Mesenchymal stem cell (in vitro differentiated cells and primary cell): Measurements from ENCODE around the gene SYNGR3.
A peak's percentile ranks its signal among the peaks of the same experiment; 100 is the strongest.

ENCODE experiments used
- DNase-seq: peaks from one replicate; pipeline ENCODE4 v3.0.0-alpha.2; 2013
- H2AFZ ChIP-seq: one replicate; pipeline ENCODE4 v1.6.1; 2013; ENCODE audit warnings: low read depth, mild to moderate bottlenecking, control low read depth, inconsistent platforms, low read length, moderate library complexity
- H2AK5ac ChIP-seq: 2 replicates; pipeline ENCODE4 v1.6.1; 2013; ENCODE audit warnings: low read length, moderate library complexity, mild to moderate bottlenecking, inconsistent platforms; ENCODE audit not compliant: severe bottlenecking
- H2BK120ac ChIP-seq: one replicate; pipeline ENCODE4 v1.6.1; 2013; ENCODE audit warnings: low read depth, mild to moderate bottlenecking, inconsistent platforms, low read length, moderate library complexity
- H2BK12ac ChIP-seq, 2 experiments: one replicate each; pipeline ENCODE4 v1.6.1; 2013; ENCODE audit warnings: inconsistent platforms in 2 of 2, low read length in 2 of 2, mild to moderate bottlenecking in 2 of 2, moderate library complexity in 2 of 2, control low read depth in 1 of 2
- H2BK15ac ChIP-seq: one replicate; pipeline ENCODE4 v1.6.1; 2013; ENCODE audit warnings: mild to moderate bottlenecking, low read depth, inconsistent platforms; ENCODE audit not compliant: poor library complexity, severe bottlenecking
- H2BK5ac ChIP-seq: 2 replicates; pipeline ENCODE4 v1.6.1; 2013; ENCODE audit warnings: low read depth, mild to moderate bottlenecking, low read length, control low read depth, inconsistent platforms; ENCODE audit not compliant: poor library complexity, severe bottlenecking
- H3K14ac ChIP-seq, 2 experiments: one replicate each; pipeline ENCODE4 v1.6.1; 2013; ENCODE audit warnings: inconsistent platforms in 2 of 2, low read length in 2 of 2, control low read depth in 1 of 2, mild to moderate bottlenecking in 1 of 2, moderate library complexity in 1 of 2
- H3K18ac ChIP-seq, 2 experiments: one replicate each; pipeline ENCODE4 v1.6.1; 2013; ENCODE audit warnings: inconsistent platforms in 2 of 2, low read length in 2 of 2, control low read depth in 1 of 2, low read depth in 1 of 2, mild to moderate bottlenecking in 1 of 2
- H3K23ac ChIP-seq, 2 experiments: one replicate each; pipeline ENCODE4 v1.6.1; 2013; ENCODE audit warnings: inconsistent platforms in 2 of 2, low read length in 2 of 2, mild to moderate bottlenecking in 2 of 2, moderate library complexity in 2 of 2, control low read depth in 1 of 2
- H3K27ac ChIP-seq: 2 replicates; pipeline ENCODE4 v1.5.1; 2013; ENCODE audit warnings: mild to moderate bottlenecking, moderate library complexity, low read length, control low read depth, inconsistent platforms; ENCODE audit not compliant: poor library complexity, severe bottlenecking
- H3K27me3 ChIP-seq, 2 experiments: 2 replicates each; pipeline versions ENCODE4 v1.6.1 to v1.7.0; 2013; ENCODE audit warnings: low read length in 2 of 2, mild to moderate bottlenecking in 2 of 2, moderate library complexity in 2 of 2, control low read depth in 1 of 2, inconsistent platforms in 1 of 2; ENCODE audit not compliant: control insufficient read depth in 1 of 2, insufficient read depth in 1 of 2
- H3K36me3 ChIP-seq, 2 experiments: 2 replicates each; pipeline versions ENCODE4 v1.6.1 to v1.7.0; 2013; ENCODE audit warnings: low read length in 2 of 2, control low read depth in 1 of 2, inconsistent platforms in 1 of 2, low read depth in 1 of 2, mild to moderate bottlenecking in 1 of 2; ENCODE audit not compliant: insufficient read depth in 2 of 2, control insufficient read depth in 1 of 2
- H3K4ac ChIP-seq, 2 experiments: one replicate each; pipeline ENCODE4 v1.6.1; 2013; ENCODE audit warnings: inconsistent platforms in 2 of 2, low read length in 2 of 2, mild to moderate bottlenecking in 2 of 2, moderate library complexity in 2 of 2, control low read depth in 1 of 2, low read depth in 1 of 2
- H3K4me1 ChIP-seq: 2 replicates; pipeline ENCODE4 v1.6.1; 2013; ENCODE audit warnings: low read depth, low read length, control low read depth; ENCODE audit not compliant: control insufficient read depth, insufficient read depth
- H3K4me2 ChIP-seq: 2 replicates; pipeline ENCODE4 v1.6.1; 2013; ENCODE audit warnings: low read length, mild to moderate bottlenecking, inconsistent platforms; ENCODE audit not compliant: poor library complexity, severe bottlenecking
- H3K4me3 ChIP-seq, 2 experiments: 2 replicates each; pipeline versions ENCODE4 v1.5.1 to v1.7.0; 2013; ENCODE audit warnings: low read length in 2 of 2, mild to moderate bottlenecking in 2 of 2, control low read depth in 1 of 2, low read depth in 1 of 2; ENCODE audit not compliant: insufficient read depth in 1 of 2
- H3K79me1 ChIP-seq: replicated peaks from 2 replicates; pipeline ENCODE4 v1.6.1; 2013; ENCODE audit warnings: mild to moderate bottlenecking, control low read depth, low read length, inconsistent platforms; ENCODE audit not compliant: poor library complexity, severe bottlenecking
- H3K9ac ChIP-seq: 2 replicates; pipeline ENCODE4 v1.7.0; 2013; ENCODE audit warnings: mild to moderate bottlenecking, low read length, moderate library complexity
- H3K9me3 ChIP-seq: 2 replicates; pipeline ENCODE4 v1.7.0; 2013; ENCODE audit warnings: mild to moderate bottlenecking, low read length; ENCODE audit not compliant: control insufficient read depth
- H4K8ac ChIP-seq: one replicate; pipeline ENCODE4 v1.6.1; 2013; ENCODE audit warnings: inconsistent platforms, mild to moderate bottlenecking, low read length, moderate library complexity
- H4K91ac ChIP-seq: one replicate; pipeline ENCODE4 v1.6.1; 2013; ENCODE audit warnings: mild to moderate bottlenecking, low read length, inconsistent platforms
- WGBS: methylation state at CpG from one replicate; pipeline ENCODE4 v1.1.7; 2013; ENCODE audit warnings: mixed read lengths; 5-methylcytosine and 5-hydroxymethylcytosine counted together

The SYNGR3 gene

DNA sequence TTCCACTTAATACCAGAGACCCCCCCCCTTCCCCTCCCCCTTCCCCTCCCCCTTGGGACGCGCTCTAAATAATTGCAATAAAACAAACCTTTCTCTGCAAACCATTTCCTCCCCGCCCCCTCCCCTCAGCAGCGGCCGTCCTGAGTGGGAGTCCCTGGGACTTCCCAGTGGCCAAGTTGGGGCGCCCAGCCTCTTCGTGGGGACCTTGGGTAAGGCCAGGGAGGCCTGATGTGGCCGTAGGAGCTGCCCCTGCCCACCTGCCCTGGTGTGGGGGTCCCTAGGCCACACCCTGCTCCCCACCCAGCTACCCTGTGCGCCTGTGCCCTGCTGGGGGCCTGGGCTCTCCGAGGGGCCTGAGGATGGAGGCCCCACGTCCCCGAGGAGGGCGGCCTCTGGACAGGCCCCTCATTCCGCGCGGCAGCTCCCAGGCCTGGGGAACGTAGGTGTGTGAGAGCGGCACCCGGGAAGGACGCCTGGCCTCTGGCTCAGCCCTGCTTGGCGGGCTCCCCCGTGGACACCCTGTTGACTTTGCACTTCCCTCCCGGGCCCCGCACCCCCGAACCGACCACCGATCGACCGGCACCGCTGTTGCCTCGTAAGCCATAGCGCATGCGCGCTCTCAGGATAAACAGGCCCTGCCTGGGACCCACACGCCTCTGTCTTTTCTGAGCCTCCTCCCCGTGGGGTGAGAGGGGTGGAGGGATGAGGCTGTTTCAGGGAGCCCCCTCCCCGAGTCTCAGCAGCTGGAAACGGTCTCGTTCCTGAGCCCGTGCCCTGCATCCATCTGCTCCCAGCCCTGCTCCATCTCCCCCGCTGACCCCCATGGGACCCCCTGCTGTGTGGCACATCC lies 48.8 kb downstream of the SYNGR3 start:
- Histone ChIP-seq H2BK5ac (peak overlapping the region; percentile 8), H3K18ac (peak overlapping the region; percentile 21 to 97), H2BK12ac (peak overlapping the region; percentile 41 to 94), H3K23ac (no peak overlapping the region), H2AFZ (no peak overlapping the region), H3K9me3 (no peaks in the 10 kb centered on the region), H3K4me1 (peaks cover 91% of the 10 kb centered on the region), H3K79me1 (peaks cover 10% of the 10 kb centered on the region), H3K27me3 (no peaks in the 10 kb centered on the region), H3K4me3 (no peak overlapping the region), H3K9ac (peak overlapping the region; percentile 21), H2BK15ac (peak overlapping the region; percentile 98), H3K4ac (peak overlapping the region; percentile 69 to 77), H3K27ac (no peak overlapping the region), H2BK120ac (peak overlapping the region; percentile 37), H4K91ac (peak overlapping the region; percentile 58), H3K14ac (no peak overlapping the region), H4K8ac (peak overlapping the region; percentile 71), H3K4me2 (no peak overlapping the region), H2AK5ac (peak overlapping the region; percentile 19), H3K36me3 (peaks cover 0 to 54% of the 10 kb centered on the region in 2 experiments)
- WGBS: 71% methylated on average over 35 of the region's 41 CpGs
- DNase-seq: no peak

DNA sequence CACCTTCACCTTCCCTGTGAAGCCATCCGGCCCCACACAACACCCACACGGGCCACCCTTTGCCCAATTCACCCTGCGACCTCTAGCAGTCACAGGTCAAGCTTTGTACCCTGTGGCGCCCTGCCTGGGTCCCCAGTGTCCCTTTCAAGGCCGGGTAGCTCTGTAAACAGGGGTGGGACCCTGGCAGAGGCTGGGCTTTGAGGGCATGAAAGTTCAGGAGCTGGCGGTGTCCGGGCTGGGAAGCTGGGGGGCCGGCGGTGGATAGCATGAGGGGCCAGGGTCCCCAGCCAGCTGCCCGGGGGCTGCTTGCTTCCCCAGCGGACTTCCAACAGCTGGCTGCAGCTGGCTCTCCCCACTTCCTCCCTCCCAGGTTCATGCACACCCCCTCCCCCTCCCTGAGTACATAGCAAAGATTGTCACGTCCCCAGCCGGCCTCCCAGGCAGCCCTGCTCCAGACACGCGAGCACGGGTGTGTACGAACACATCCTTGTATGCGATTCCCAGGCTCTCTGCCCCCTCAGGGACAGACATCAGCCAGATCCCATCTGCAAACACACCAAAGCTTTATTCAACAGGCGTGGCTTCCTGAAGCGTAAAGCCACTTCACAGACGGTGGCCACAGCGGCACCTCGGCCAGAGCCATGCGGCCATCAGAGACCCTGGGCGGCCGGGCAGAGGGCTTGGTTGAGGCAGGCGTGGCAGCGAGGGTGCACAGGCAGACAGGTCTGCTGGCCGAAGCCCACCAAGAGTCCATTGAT lies 49.7 kb downstream of the SYNGR3 start:
- Histone ChIP-seq H2BK5ac (peak overlapping the region; percentile 47), H3K4me2 (no peak overlapping the region), H3K36me3 (peaks cover 0 to 62% of the 10 kb centered on the region in 2 experiments), H3K18ac (peak overlapping the region; percentile 50 to 97), H3K9me3 (no peaks in the 10 kb centered on the region), H3K27me3 (no peaks in the 10 kb centered on the region), H3K4me3 (no peak overlapping the region), H2AK5ac (peak overlapping the region; percentile 24), H3K4me1 (peaks cover 91% of the 10 kb centered on the region), H3K9ac (peak overlapping the region; percentile 21), H3K79me1 (peaks cover 10% of the 10 kb centered on the region), H2BK120ac (peak overlapping the region; percentile 87), H3K14ac (peak overlapping the region in 1 of 2 experiments; percentile 22), H4K91ac (peak overlapping the region; percentile 95), H3K4ac (peak overlapping the region; percentile 77 to 83), H3K27ac (peak overlapping the region; percentile 25), H4K8ac (peak overlapping the region; percentile 95), H2AFZ (no peak overlapping the region), H2BK15ac (peak overlapping the region; percentile 55), H2BK12ac (peak overlapping the region; percentile 94 to 95), H3K23ac (no peak overlapping the region)
- peak; percentile 97 for DNase-seq
- WGBS: 37% methylated on average over 28 of the region's 29 CpGs

DNA sequence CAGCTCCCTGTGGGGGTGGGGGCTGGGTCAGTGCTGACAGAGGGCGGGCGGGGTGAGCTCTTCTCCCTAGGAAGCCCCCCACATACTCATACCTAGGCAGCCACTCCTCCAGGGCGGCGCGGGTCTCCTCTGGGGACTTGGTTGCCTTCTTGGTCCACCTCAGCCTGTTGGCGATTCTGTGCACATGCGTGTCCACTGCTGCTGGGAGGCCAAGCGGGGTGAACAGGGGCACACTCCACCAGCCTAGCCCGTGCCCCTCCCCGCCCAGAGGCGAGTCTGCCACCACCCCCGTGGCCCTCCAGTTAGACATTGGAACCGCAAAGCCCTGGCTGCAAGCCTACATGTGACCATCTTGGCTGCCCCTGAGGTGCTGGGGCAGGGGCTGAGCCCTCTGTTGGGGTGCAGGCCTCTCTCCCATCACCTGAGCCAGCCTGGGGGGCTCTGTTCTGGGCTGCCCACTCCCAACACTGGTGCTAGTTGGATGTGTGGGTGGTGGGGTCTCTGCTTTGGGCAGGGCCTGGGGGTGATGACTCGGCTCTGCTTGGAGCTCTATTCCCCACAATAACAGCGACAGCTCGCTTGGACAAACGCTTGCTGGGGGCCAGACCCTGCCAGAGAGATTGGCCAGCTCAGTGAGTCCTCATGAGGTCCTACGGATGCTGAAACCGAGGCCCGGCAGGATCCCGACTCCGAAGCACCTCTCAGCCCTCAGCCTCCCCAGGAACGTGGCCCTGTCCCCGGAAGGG lies 50.4 kb downstream of the SYNGR3 start:
- Histone ChIP-seq H2BK15ac (peak overlapping the region; percentile 55), H3K18ac (peak overlapping the region; percentile 50 to 86), H4K91ac (peak overlapping the region; percentile 95), H3K23ac (no peak overlapping the region), H2BK5ac (no peak overlapping the region), H3K9ac (no peak overlapping the region), H3K4ac (peak overlapping the region; percentile 21 to 83), H3K4me2 (no peak overlapping the region), H2AFZ (no peak overlapping the region), H3K79me1 (peaks cover 13% of the 10 kb centered on the region), H4K8ac (peak overlapping the region; percentile 95), H3K4me3 (no peak overlapping the region), H3K27me3 (no peaks in the 10 kb centered on the region), H2AK5ac (peak overlapping the region; percentile 24), H2BK12ac (peak overlapping the region; percentile 81 to 95), H3K27ac (peak overlapping the region; percentile 80), H3K36me3 (peaks cover 0 to 61% of the 10 kb centered on the region in 2 experiments), H2BK120ac (peak overlapping the region; percentile 87), H3K14ac (peak overlapping the region in 1 of 2 experiments; percentile 66), H3K4me1 (peaks cover 86% of the 10 kb centered on the region), H3K9me3 (no peaks in the 10 kb centered on the region)
- WGBS: 94% methylated on average over 24 of the region's 24 CpGs
- no peak for DNase-seq
